OCI-LY1 (cell line): ENCODE data around the gene STPG4.

ENCODE experiments used
- H2AFZ ChIP-seq: fragments of 200-600 bp; sonication (generic), shearing (Covaris generic); 2 replicates; pipeline ENCODE4 v1.6.0; 2014; ENCODE audit warnings: antibody characterized with exemption, mild to moderate bottlenecking, low read length
- H3F3A ChIP-seq: fragments of 200-600 bp; sonication (generic), shearing (Covaris generic); 2 replicates; pipeline ENCODE4 v1.6.0; 2014; ENCODE audit warnings: mild to moderate bottlenecking, antibody characterized with exemption, low read length, moderate library complexity; ENCODE audit not compliant: insufficient read depth
- H3K27ac ChIP-seq: fragments of 200-600 bp; sonication (generic); 2 replicates; pipeline ENCODE4 v1.5.1; 2014; ENCODE audit warnings: low read length, mixed run types, mild to moderate bottlenecking, low read depth; ENCODE audit not compliant: poor library complexity, severe bottlenecking
- H3K27me3 ChIP-seq: fragments of 200-600 bp; sonication (generic); 2 replicates; pipeline ENCODE4 v1.6.0; 2014; ENCODE audit warnings: antibody characterized with exemption, mild to moderate bottlenecking, low read length, moderate library complexity; ENCODE audit not compliant: insufficient read depth
- H3K36me3 ChIP-seq: fragments of 200-600 bp; sonication (generic); 2 replicates; pipeline ENCODE4 v1.6.1; 2014; ENCODE audit warnings: mild to moderate bottlenecking, antibody characterized with exemption, low read length, moderate library complexity, mixed read lengths; ENCODE audit not compliant: insufficient read depth
- H3K4me1 ChIP-seq: fragments of 200-600 bp; sonication (generic); 2 replicates; pipeline ENCODE4 v1.5.1; 2014; ENCODE audit warnings: mild to moderate bottlenecking, low read length, moderate library complexity; ENCODE audit not compliant: insufficient read depth, severe bottlenecking
- H3K4me2 ChIP-seq: fragments of 200-600 bp; sonication (generic), shearing (Covaris generic); 2 replicates; pipeline ENCODE4 v1.6.1; 2014; ENCODE audit warnings: low read length
- H3K4me3 ChIP-seq: fragments of 200-600 bp; sonication (generic); 2 replicates; pipeline ENCODE4 v1.5.1; 2014; ENCODE audit warnings: low read length, low read depth, mild to moderate bottlenecking, mixed read lengths; ENCODE audit not compliant: poor library complexity, severe bottlenecking
- H3K79me2 ChIP-seq: fragments of 200-600 bp; shearing (Covaris generic); 2 replicates; pipeline ENCODE4 v1.6.1; 2016; ENCODE audit warnings: mixed run types, low read length, mixed read lengths; ENCODE audit not compliant: insufficient read depth
- H3K9ac ChIP-seq: fragments of 200-600 bp; sonication (generic), shearing (Covaris generic); 2 replicates; pipeline ENCODE4 v1.6.1; 2014; ENCODE audit warnings: mild to moderate bottlenecking, low read length, mixed read lengths
- H3K9me2 ChIP-seq: fragments of 200-600 bp; sonication (generic), shearing (Covaris generic); 2 replicates; pipeline ENCODE4 v1.6.1; 2014; ENCODE audit warnings: low read depth, mild to moderate bottlenecking, low read length, mixed read lengths
- H3K9me3 ChIP-seq: fragments of 200-600 bp; shearing (Covaris generic); 2 replicates; pipeline ENCODE4 v1.6.1; 2014; ENCODE audit warnings: low read length, mixed read lengths
- H4K20me1 ChIP-seq: fragments of 200-600 bp; sonication (generic), shearing (Covaris generic); 2 replicates; pipeline ENCODE4 v1.6.0; 2016; ENCODE audit warnings: mild to moderate bottlenecking, low read length; ENCODE audit not compliant: insufficient read depth
- EZH2 ChIP-seq: fragments of 200-600 bp; sonication (generic), shearing (Covaris generic); IDR thresholded peaks from 2 replicates; pipeline ENCODE4 v1.8.0; 2017; ENCODE audit warnings: borderline replicate concordance, mixed run types, mild to moderate bottlenecking, antibody characterized with exemption, low read length, moderate library complexity, mixed read lengths
- TF ChIP-seq, protein P1 (sequence below): fragments of 200-600 bp; sonication (generic), shearing (Covaris generic); IDR thresholded peaks from 2 replicates; pipeline ENCODE4 v1.5.1; 2017; ENCODE audit warnings: mild to moderate bottlenecking, antibody characterized with exemption, low read length, moderate library complexity, mixed read lengths

STPG4 gene

DNA sequence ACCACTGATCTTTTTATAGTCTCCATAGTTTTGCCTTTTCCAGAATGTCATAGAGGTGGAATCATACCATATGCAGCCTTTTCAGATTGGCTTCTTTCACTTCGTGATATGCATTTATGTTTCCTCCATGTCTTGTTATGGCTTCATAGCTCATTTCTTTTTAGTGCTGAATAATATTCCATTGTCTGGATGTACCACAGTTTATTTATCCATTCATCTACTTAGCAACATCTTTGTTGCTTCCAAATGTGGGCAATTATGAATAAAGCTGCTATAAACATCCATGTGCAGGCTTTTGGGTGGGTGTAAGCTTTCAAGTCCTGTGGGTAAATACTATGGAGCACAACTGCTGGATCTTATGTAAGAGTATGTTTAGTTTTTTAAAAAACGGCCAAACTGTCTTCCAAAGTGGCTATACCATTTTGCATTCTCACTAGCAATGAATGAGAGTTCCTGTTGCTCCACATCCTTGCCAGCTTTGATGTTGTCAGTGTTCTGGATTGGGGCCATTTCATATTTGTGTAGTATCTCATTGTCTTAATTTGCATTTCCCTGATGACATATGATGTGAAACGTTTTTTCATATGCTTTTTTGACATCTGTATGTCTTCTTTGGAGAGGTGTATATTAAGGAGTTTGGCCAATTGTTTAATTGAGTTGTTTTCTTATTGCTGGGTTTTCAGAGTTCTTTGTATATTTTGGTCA lies 20.6 kb downstream of the STPG4 start:
- Histone ChIP-seq H3K27me3 (no peaks in the 10 kb centered on the region), H3K27ac (no peak overlapping the region), H3K79me2 (no peaks in the 10 kb centered on the region), H3K4me1 (no peaks in the 10 kb centered on the region), H3K9me3 (no peaks in the 10 kb centered on the region), H3K9ac (no peak overlapping the region), H3K4me2 (no peak overlapping the region), H3F3A (no peaks in the 10 kb centered on the region), H2AFZ (no peak overlapping the region), H4K20me1 (no peaks in the 10 kb centered on the region), H3K9me2 (no peaks in the 10 kb centered on the region), H3K36me3 (no peaks in the 10 kb centered on the region), H3K4me3 (no peak overlapping the region)
- TF ChIP-seq EZH2, result no peak
- TF ChIP-seq, protein P1, sequence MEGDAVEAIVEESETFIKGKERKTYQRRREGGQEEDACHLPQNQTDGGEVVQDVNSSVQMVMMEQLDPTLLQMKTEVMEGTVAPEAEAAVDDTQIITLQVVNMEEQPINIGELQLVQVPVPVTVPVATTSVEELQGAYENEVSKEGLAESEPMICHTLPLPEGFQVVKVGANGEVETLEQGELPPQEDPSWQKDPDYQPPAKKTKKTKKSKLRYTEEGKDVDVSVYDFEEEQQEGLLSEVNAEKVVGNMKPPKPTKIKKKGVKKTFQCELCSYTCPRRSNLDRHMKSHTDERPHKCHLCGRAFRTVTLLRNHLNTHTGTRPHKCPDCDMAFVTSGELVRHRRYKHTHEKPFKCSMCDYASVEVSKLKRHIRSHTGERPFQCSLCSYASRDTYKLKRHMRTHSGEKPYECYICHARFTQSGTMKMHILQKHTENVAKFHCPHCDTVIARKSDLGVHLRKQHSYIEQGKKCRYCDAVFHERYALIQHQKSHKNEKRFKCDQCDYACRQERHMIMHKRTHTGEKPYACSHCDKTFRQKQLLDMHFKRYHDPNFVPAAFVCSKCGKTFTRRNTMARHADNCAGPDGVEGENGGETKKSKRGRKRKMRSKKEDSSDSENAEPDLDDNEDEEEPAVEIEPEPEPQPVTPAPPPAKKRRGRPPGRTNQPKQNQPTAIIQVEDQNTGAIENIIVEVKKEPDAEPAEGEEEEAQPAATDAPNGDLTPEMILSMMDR, result no peak

DNA sequence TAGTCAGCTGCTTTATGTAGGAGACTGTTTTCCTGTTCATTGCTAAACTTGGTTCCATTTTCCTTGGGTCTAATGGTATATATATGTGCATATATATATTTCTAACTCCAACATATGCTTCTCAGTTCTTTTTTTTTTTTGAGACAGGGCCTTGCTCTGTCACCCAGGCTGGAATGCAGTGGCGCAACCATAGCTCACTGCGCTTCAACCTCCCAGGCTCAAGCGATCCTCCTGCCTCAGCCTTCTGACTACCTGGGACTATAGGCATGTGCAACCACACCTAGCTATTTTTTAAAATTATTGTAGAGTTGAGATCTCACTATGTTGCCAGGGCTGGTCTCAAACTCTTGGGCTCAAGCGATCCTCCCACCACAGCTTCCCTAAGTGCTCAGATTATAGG lies 22.1 kb downstream of the STPG4 start:
- H3K27ac ChIP-seq, result no peak overlapping the region

GRCh38 chr2:47129191-47129706 lies 25.9 kb downstream of the STPG4 start:
- H3K4me3 ChIP-seq, result no peak overlapping the region
- TF ChIP-seq, protein P1, result no peak
- TF ChIP-seq EZH2, result no peak
- H3K79me2 ChIP-seq, result no peaks in the 10 kb centered on the region
- H4K20me1 ChIP-seq, result no peaks in the 10 kb centered on the region
- H3F3A ChIP-seq, result no peaks in the 10 kb centered on the region
- no peaks in the 10 kb centered on the region; the same call in 1 of the 2 replicates for H3K36me3 ChIP-seq
- no peak overlapping the region for H2AFZ ChIP-seq
- H3K4me2 ChIP-seq, result no peak overlapping the region
- no peaks in the 10 kb centered on the region for H3K9me3 ChIP-seq
- H3K9me2 ChIP-seq, result no peaks in the 10 kb centered on the region
- H3K27ac ChIP-seq, result no peak overlapping the region
- H3K4me1 ChIP-seq, result no peaks in the 10 kb centered on the region
- no peaks in the 10 kb centered on the region for H3K27me3 ChIP-seq
- H3K9ac ChIP-seq, result no peak overlapping the region

More for the DNA sequence above, 22.1 kb downstream of the STPG4 start:
- H3F3A ChIP-seq, result no peaks in the 10 kb centered on the region
- H4K20me1 ChIP-seq, result no peaks in the 10 kb centered on the region
- H3K9me2 ChIP-seq, result no peaks in the 10 kb centered on the region
- H3K36me3 ChIP-seq, result no peaks in the 10 kb centered on the region
- no peaks in the 10 kb centered on the region for H3K9me3 ChIP-seq
- H3K9ac ChIP-seq, result no peak overlapping the region
- H2AFZ ChIP-seq, result no peak overlapping the region
- TF ChIP-seq EZH2, result no peak
- TF ChIP-seq, protein P1, result no peak
- H3K4me1 ChIP-seq, result no peaks in the 10 kb centered on the region
- no peaks in the 10 kb centered on the region for H3K79me2 ChIP-seq
- no peak overlapping the region for H3K4me2 ChIP-seq
- no peak overlapping the region for H3K4me3 ChIP-seq
- H3K27me3 ChIP-seq, result no peaks in the 10 kb centered on the region
